Measurements from ENCODE around the gene ASPSCR1. TPM values are rescaled to one million over a fixed set of nuclear protein-coding genes. Genes with fewer than 3 reads are reported as not detected.
"Not testable (repeated sequence)": the region's sequence is repeated elsewhere in the genome, so short reads cannot be mapped to it uniquely, and the experiment has no call there.

The ASPSCR1 gene
- total and polyA plus RNA-seq, 8 donors, result 12.2 to 78.8 (median 17.8) TPM

DNA sequence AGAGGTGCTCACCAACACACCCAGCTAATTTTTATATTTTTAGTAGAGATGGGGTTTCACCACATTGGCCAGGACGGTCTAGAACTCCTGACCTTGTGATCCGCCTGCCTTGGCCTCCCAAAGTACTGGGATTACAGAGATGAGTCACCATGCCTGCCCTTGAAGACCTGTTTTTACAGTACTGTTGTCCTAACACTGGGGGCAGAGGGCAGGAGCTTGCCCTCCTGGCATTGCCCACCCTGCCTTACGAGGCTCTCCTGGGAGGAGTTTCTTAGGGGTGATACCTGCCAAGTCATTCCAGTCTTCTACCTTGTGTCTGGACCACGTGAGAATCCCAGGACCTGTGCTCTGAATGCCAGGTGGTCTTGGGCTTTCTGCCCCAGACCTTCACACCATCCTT lies 2.7 kb downstream of the ASPSCR1 start:
- H3K4me1 ChIP-seq, result peaks cover 0 to 7% (median 3%) of the 10 kb centered on the region in 3 donors
- H3K4me3 ChIP-seq, result no peak overlapping the region
- no peaks in the 10 kb centered on the region for H3K27me3 ChIP-seq
- no peak overlapping the region for H3K27ac ChIP-seq
- TF ChIP-seq, protein P1, sequence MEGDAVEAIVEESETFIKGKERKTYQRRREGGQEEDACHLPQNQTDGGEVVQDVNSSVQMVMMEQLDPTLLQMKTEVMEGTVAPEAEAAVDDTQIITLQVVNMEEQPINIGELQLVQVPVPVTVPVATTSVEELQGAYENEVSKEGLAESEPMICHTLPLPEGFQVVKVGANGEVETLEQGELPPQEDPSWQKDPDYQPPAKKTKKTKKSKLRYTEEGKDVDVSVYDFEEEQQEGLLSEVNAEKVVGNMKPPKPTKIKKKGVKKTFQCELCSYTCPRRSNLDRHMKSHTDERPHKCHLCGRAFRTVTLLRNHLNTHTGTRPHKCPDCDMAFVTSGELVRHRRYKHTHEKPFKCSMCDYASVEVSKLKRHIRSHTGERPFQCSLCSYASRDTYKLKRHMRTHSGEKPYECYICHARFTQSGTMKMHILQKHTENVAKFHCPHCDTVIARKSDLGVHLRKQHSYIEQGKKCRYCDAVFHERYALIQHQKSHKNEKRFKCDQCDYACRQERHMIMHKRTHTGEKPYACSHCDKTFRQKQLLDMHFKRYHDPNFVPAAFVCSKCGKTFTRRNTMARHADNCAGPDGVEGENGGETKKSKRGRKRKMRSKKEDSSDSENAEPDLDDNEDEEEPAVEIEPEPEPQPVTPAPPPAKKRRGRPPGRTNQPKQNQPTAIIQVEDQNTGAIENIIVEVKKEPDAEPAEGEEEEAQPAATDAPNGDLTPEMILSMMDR (IDR thresholded peaks at IDR 0.05), result no peak
- no peaks in the 10 kb centered on the region for H3K9me3 ChIP-seq
- intact Hi-C loops (cut with DNase I), result no loop called here
- ATAC-seq (no peak), DNase-seq (no peak), FAIRE-seq (no peak)
- WGBS, 2 donors, result 91% methylated on average over 4 of the region's 4 CpGs
- H3K36me3 ChIP-seq, result peaks cover 0 to 5% (median 0%) of the 10 kb centered on the region in 3 donors

DNA sequence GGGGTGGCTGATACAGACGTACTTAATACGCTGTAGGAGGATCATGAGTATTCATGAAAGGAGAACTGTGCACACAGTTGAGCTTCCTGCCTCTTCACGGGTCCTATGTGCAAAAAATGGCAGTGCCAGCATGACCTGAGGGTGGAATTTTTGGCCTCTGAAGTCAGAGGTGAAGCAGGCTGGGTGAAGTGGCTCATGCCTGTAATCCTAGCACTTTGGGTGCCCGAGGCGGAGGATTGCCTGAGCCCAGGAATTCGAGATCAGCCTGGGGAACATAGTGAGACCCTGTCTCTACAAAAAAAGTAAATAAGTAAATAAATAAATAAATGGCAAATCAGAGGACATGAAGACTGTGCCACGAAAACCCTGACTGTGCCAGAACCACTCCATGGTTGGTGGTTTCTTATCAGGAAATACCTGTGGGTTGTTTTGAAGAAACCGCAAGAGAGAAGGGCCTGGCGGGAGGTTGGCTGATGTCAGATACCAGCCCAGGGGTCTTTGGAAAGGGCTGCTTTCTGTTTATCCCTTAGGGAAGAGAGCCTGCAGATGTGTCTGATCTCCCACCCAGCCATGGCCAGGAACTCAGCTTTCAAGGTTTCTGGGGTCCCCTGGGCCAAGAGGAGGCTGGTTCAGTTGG lies 3.4 kb downstream of the ASPSCR1 start:
- WGBS, 2 donors, result 90% methylated on average over 9 of the region's 9 CpGs
- no peak for ATAC-seq
- Histone ChIP-seq H3K27me3 (no peaks in the 10 kb centered on the region), H3K4me1 (peaks cover 0 to 7% (median 3%) of the 10 kb centered on the region in 3 donors), H3K36me3 (peaks cover 0 to 9% (median 0%) of the 10 kb centered on the region in 3 donors), H3K4me3 (no peak overlapping the region), H3K27ac (no peak overlapping the region), H3K9me3 (no peaks in the 10 kb centered on the region)
- TF ChIP-seq, protein P1 (IDR thresholded peaks at IDR 0.05), result no peak
- FAIRE-seq, result no peak
- DNase-seq, result no peak
- intact Hi-C loops (cut with DNase I), result no loop called here

DNA sequence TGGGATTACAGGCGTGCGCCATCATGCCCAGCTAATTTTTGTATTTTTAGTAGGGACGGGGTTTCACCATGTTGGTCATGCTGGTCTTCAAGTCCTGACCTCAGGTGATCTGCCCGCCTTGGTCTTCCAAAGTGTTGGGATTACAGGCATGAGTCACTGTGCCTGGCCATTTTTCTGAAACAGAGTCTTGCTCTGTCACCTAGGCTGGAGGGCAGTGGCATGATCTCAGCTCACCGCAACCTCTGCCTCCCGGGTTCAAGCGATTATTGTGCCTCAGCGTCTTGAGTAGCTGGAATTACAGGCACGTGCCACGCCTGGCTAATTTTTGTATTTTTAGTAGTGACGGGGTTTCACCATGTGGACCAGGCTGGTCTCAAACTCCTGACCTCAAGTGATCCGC lies 4.1 kb downstream of the ASPSCR1 start:
- 96 to 97% methylated on average over 12 of the region's 12 CpGs for WGBS, 2 donors
- not testable (repeated sequence) for FAIRE-seq, ATAC-seq

DNA sequence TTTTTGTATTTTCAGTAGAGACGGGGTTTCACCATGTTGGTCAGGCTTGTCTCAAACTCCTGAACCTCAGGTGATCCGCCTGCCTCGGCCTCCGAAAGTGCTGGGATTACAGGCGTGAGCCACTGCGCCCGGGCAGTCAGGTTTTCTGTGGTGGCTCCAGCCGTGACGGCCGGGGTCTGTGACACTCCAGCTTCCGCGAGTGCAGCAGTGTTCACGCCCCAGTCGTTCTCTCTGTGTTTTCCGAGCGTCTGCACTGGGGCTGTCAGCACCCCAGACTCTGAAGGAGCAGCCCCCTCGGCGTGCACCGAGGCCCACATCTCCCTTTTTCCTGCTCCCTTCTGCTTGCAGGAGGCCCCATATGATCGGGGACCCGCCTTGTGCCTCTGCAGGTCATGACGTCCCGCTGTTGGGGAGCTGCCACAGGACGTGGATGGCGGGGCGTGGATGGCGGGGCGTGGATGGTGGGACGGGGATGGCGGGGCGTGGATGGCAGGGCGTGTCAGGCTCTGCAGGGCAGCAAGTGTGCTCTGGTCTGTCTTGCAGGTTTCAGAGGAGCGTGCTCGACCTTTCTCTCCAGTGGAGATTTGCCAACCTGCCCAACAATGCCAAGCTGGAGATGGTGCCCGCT lies 5.7 kb downstream of the ASPSCR1 start:
- DNase-seq (no peak), ATAC-seq (no peak), FAIRE-seq (no peak)
- Histone ChIP-seq H3K36me3 (peaks cover 0 to 12% (median 0%) of the 10 kb centered on the region in 3 donors), H3K27me3 (no peaks in the 10 kb centered on the region), H3K4me1 (peaks cover 0 to 4% (median 3%) of the 10 kb centered on the region in 3 donors), H3K9me3 (no peaks in the 10 kb centered on the region), H3K27ac (no peak overlapping the region), H3K4me3 (no peak overlapping the region)
- intact Hi-C loops (cut with DNase I), result no loop called here
- TF ChIP-seq, protein P1 (IDR thresholded peaks at IDR 0.05), result no peak
- 94% methylated on average over 33 to 35 of the region's 35 CpGs for WGBS, 2 donors

More for the DNA sequence above, 4.1 kb downstream of the ASPSCR1 start:
- H3K9me3 ChIP-seq; H3K27ac ChIP-seq; H3K4me1 ChIP-seq; H3K4me3 ChIP-seq; H3K27me3 ChIP-seq; intact Hi-C loops (cut with DNase I); DNase-seq: not testable (repeated sequence)
- peaks cover 0 to 12% (median 0%) of the 10 kb centered on the region in 3 donors for H3K36me3 ChIP-seq

DNA sequence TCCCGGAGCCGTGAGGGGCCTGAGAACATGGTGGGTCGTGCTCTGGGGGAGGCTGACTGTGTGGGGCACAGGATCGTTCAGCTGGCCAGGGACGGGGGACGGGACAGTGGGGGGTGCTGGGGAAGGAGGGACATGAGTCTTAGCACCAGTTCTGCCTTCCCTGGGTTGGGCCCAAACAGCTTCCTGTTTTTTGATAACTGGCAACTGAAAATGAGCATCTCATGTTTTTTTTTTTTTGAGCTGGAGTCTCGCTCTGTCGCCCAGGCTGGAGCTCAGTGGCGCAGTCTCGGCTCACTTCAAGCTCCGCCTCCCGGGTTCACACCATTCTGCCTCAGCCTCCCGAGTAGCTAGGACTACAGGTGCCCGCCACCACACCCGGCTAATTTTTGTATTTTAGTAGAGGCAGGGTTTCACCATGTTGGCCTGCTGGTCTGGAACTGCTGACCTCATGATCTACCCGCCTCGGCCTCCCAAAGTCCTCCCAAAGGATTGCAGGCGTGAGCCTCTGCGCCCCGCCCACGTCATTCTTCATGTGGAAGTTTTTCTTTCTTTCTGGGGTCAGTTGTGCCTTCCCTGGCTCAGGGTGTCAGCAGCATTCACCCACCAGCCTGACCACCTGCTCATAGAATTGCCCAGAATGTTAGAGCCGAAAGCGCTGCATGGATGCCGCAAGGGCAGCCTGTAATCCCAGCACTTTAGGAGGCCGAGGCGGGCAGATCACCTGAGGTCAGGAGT lies 6.4 kb downstream of the ASPSCR1 start:
- peaks cover 0 to 12% (median 0%) of the 10 kb centered on the region in 3 donors for H3K36me3 ChIP-seq
- intact Hi-C loops (cut with DNase I), result no loop called here
- FAIRE-seq, result no peak

More for the DNA sequence above, 6.4 kb downstream of the ASPSCR1 start:
- no peak overlapping the region for H3K27ac ChIP-seq
- TF ChIP-seq, protein P1 (IDR thresholded peaks at IDR 0.05), result no peak
- WGBS, 2 donors, result 95 to 98% methylated on average over 26 of the region's 26 CpGs
- no peaks in the 10 kb centered on the region for H3K4me1 ChIP-seq
- H3K27me3 ChIP-seq, result no peaks in the 10 kb centered on the region
- H3K4me3 ChIP-seq, result no peak overlapping the region
- DNase-seq, result no peak
- ATAC-seq, result no peak
- no peaks in the 10 kb centered on the region for H3K9me3 ChIP-seq
